GM06990 (cell line): ENCODE results near the gene AGRP.

Source experiments
- DNase-seq: peaks from one replicate; pipeline ENCODE4 v3.0.0-alpha.2; 2011; ENCODE audit not compliant: insufficient read length; ENCODE audit errors: extremely low read depth
- H3K27me3 ChIP-seq: replicated peaks from 2 replicates; pipeline ENCODE4 v1.6.0; 2011; ENCODE audit warnings: low read length; ENCODE audit not compliant: control insufficient read depth, insufficient read depth
- H3K36me3 ChIP-seq: 2 replicates; pipeline ENCODE4 v1.5.1; 2011; ENCODE audit warnings: low read length; ENCODE audit not compliant: control insufficient read depth, insufficient read depth
- H3K4me3 ChIP-seq: replicated peaks from 2 replicates; pipeline ENCODE4 v1.5.1; 2011; ENCODE audit warnings: low read depth, mild to moderate bottlenecking, control low read depth, low read length
- TF ChIP-seq, protein P1 (sequence below): IDR thresholded peaks from 2 replicates; pipeline ENCODE4 v1.5.1; 2011; ENCODE audit warnings: low read length, control low read depth, mild to moderate bottlenecking, inconsistent platforms; ENCODE audit not compliant: insufficient read depth, poor library complexity, severe bottlenecking

Gene AGRP

DNA sequence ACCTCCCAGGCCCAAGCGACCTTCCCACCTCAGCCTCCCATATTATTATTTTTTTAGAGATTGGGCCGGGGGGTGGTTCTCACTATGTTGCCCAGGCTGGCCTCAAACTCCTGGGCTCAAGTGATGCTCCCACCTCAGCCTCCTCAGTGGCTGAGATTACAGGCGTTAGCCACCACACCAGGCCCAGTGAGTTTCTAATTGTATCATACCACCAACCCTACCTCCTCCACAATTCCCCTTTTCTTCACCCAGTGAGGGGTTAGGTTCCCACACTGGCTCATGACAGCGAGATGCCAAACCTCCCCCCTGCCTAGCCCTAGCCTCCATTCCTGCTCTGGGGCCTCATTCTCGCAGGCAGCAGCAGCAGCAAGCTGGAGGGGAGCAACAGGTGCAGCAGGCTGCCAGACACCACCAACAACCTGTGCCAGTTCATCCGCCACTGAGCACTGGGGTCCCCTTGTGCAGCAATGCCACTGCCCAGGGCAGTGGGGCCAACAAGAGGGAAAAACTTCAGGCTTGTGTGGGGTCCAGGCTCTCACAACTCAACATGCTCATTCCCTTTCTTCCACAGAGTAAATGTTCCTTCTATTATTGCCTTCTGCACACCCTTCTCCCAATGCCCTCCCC is 11.5 kb downstream of the AGRP start:
- H3K4me3 ChIP-seq: no peak overlapping the region
- DNase-seq: no peak
- no peaks in the 10 kb centered on the region for H3K27me3 ChIP-seq
- H3K36me3 ChIP-seq: peaks cover 7% of the 10 kb centered on the region
- TF ChIP-seq, protein P1, sequence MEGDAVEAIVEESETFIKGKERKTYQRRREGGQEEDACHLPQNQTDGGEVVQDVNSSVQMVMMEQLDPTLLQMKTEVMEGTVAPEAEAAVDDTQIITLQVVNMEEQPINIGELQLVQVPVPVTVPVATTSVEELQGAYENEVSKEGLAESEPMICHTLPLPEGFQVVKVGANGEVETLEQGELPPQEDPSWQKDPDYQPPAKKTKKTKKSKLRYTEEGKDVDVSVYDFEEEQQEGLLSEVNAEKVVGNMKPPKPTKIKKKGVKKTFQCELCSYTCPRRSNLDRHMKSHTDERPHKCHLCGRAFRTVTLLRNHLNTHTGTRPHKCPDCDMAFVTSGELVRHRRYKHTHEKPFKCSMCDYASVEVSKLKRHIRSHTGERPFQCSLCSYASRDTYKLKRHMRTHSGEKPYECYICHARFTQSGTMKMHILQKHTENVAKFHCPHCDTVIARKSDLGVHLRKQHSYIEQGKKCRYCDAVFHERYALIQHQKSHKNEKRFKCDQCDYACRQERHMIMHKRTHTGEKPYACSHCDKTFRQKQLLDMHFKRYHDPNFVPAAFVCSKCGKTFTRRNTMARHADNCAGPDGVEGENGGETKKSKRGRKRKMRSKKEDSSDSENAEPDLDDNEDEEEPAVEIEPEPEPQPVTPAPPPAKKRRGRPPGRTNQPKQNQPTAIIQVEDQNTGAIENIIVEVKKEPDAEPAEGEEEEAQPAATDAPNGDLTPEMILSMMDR: no peak

DNA sequence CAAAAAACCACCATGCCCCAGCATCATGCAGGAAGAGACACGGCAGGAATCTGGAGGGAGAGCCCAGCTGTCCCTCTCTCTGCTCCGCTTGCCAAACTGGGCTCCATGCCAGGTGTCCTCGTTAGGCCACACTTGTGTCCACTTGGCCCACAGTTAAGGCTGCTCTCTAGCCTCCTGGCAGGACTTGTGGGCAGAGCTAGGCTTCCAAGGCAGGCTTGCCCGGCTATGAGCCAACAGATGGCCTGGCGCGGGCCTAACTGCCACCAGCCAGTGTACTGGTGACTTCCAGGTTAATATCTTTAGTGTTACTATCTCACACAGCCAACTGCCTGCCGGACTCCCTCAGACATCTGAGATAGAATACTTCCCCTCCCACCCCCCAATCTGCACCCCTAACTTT is 13.0 kb downstream of the AGRP start:
- DNase-seq: no peak
- Histone ChIP-seq H3K4me3 (no peak overlapping the region), H3K27me3 (no peaks in the 10 kb centered on the region), H3K36me3 (peaks cover 7% of the 10 kb centered on the region)
- TF ChIP-seq, protein P1: no peak

DNA sequence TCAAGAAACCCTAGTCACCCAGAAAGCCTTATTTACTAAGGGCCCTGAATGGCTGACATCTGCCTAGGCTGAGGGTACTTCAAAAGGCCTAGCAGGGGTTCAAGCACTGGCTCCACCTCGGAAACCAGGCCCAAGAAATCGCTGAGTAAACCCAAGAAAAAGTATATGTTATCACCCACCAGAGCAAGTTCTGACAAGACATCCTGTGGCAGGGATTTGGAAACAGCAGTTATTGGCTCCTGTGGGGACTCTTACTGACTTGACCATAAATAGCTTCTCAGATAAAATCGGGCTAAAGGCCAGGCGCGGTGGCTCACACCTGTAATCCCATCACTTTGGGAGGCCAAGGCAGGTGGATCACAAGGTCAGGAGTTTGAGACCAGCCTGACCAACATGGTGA is 14.6 kb downstream of the AGRP start:
- Histone ChIP-seq H3K4me3 (no peak overlapping the region), H3K27me3 (no peaks in the 10 kb centered on the region), H3K36me3 (no peaks in the 10 kb centered on the region; the same call in 1 of the 2 replicates)
- DNase-seq: no peak
- TF ChIP-seq, protein P1: no peak

DNA sequence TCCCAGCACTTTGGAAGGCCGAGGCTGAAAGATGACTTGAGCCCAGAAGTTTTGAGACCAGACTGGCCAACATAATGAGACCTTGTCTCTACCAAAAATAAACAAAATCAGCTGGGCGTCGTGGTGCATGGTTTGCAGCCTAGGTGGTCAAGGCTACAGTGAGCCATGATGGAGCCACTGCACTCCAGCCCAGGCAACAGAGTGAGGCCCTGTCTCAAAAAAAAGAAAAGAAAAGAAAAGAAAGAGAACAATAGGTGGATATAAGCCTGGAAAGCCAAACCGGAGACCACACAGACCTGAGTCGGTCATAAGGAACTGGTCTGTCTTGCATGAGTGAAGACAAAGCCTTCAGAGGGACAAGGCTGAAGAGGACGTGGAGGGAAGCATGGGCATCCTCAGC is 16.8 kb downstream of the AGRP start:
- Histone ChIP-seq H3K27me3 (no peaks in the 10 kb centered on the region), H3K4me3 (no peak overlapping the region), H3K36me3 (peaks cover 1% of the 10 kb centered on the region)
- no peak for DNase-seq
- TF ChIP-seq, protein P1: no peak

DNA sequence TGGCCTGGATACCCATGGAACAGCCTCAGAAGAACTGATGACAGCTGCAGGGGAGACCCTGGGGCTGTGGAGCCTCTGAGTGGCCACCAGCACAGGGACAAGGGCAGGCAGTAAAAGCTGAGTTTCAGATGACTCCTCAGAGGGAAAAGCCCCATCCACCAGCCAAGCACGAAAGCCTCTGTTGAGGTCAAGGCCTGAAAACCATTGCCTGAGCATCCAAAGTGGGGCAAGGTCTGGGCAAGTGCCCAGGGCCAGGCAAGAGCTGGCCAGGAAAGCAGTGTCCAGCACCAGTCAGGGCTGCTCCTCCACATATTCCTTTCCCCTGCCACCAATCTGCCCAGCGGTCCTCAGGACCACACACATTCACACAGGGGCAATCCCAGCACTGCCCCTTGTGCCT is 18.8 kb downstream of the AGRP start:
- Histone ChIP-seq H3K27me3 (no peaks in the 10 kb centered on the region), H3K4me3 (no peak overlapping the region), H3K36me3 (peaks cover 4% of the 10 kb centered on the region)
- TF ChIP-seq, protein P1: no peak
- no peak for DNase-seq

DNA sequence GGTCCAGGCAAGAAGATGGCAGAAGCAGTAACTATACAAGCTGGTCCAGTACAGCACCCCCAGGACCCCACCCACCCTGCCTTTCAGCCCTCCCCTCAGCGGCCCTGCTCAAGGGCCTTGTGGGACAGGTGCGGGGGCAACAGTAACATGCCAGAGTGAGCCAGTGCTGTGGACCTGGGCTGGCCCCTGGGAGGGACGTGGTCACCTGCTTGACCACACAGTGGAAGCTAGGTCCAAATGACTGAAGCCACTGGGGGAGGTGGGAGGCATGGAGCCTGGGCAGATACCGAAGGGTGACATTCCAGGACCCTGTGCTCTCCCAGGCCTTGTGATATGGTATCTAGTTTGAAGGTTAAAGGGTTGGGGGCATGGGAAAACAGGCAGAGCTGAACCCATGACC is 19.7 kb downstream of the AGRP start:
- no peak overlapping the region for H3K4me3 ChIP-seq
- peaks cover 6% of the 10 kb centered on the region for H3K36me3 ChIP-seq
- TF ChIP-seq, protein P1: no peak
- H3K27me3 ChIP-seq: no peaks in the 10 kb centered on the region
- DNase-seq: no peak
